Activated CD4-positive, alpha-beta T cell treated with anti-CD3 and anti-CD28 coated beads for 48 hours (primary cell): ENCODE data around the gene CMTM1.

Source experiments
- DNase-seq: peaks from one replicate; pipeline ENCODE4 v3.0.0-alpha.2; 2020

Gene CMTM1

GRCh38 chr16:66566051-66566901, at the start of gene CMTM1:
TSS of gene CMTM1 (plus strand) at chr16:66566439. CDS start at chr16:66566514, 75 bp downstream.
- DNase-seq: no peak

- DNase-seq: no peak
Measured at GRCh38 chr16:66516509-66516807, 49.8 kb upstream of the CMTM1 start.

DNA sequence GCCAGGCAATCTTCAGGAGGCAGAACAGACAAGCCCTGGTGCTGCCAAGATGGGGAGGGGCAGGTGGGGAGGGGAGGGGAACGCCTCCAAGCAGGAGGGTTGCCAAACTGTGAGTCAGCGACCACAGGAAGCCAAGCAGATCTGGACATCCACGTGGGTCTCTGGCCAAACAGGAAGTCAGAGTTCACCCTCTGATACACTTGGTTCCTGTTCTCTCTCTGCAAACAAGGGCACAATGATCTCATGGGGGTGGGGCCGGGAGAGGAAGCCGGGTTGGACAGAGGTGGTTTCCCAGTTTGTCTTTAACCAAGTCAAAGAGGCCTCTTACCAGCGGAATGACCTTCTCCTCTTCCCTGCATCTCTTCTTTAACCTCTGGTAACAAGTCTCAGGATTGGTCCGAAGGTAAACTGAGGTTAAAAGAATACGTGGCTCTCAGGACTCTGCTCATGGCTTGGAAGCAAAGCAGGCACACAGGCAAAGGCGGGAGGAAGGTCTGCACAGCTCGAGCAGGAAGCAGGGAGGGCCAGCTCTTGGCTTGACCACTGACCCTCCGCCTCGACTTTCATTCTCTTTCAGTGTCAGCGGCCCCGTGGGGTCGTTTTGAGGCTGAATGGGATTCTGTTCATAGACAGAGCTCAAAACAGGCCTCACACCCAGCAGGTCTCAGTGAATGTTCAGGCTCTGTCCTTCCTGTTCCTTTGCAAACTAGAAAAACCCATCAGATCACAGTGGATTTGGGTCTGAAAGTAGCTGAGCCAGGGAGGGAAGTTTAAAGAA, 49.2 kb upstream of the CMTM1 start:
- DNase-seq: peak; percentile 84

- no peak for DNase-seq
Measured at GRCh38 chr16:66517586-66518263, 48.5 kb upstream of the CMTM1 start.

- no peak for DNase-seq
Measured at GRCh38 chr16:66519482-66520373, 46.5 kb upstream of the CMTM1 start.

- DNase-seq: peak; percentile 22
Measured at GRCh38 chr16:66520406-66521170, 45.7 kb upstream of the CMTM1 start.

DNA sequence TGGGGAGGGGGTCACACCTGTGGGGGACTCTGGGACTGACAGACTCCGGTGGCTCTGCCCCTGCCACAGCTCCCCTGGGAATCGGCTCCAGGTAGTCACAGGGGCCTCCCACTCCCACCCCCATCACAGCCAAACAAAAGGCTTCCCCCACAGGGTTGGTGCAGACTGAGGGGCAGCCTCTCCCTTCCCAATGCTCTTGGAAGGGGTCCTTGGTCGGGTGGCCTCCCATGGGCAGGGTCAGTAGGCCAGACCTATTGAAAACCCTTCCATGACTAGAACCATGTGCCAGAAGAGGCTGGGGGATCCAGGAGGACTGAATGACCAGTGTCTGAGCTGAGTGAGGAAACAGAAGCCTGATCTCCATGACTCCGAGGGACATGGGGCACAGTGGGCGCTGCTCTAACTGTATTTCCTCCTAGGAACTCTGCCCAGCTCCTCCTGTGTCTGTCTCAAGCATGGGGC, 45.0 kb upstream of the CMTM1 start:
- no peak for DNase-seq

DNA sequence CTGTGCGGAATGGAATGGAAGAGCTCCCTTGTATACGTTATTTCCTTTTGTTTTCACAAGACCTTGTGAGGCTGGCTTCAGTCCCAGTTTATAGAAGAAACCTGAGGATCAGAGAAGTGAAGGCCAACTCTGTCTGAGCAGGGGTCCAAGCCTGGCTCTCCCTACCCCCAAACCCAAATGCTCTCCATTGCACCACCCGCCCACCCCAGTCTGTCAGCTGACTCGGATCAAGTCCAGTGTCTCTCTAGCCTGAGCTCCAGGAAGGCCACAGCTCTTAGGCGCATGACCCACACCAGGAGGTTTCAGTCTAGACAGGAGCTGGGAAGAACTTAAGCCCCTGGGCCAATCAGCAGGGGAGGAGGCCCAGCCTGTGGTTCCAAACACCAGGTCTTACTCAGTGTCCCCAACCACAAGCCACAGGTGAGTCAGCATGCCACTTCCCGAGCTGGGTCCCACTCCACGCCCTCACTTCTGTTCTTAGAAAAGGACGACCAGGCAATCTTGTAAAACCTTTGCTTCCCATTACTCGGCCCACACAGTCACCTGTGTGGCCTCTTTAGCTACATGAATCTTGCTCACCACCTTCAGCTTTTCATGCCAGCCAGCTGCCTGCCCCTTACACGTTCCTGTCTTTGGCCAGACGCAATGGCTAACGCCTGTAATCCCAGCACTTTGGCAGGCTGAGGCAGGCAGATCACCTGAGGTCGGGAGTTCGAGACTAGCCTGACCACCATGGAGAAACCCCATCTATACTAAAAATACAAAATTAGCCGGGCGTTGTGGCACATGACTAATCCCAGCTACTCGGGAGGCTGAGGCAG, 44.1 kb upstream of the CMTM1 start:
- peak; percentile 96 for DNase-seq

- no peak for DNase-seq
Measured at GRCh38 chr16:66522816-66523590, 43.2 kb upstream of the CMTM1 start.

- no peak for DNase-seq
Measured at GRCh38 chr16:66523861-66524354, 42.3 kb upstream of the CMTM1 start.

DNA sequence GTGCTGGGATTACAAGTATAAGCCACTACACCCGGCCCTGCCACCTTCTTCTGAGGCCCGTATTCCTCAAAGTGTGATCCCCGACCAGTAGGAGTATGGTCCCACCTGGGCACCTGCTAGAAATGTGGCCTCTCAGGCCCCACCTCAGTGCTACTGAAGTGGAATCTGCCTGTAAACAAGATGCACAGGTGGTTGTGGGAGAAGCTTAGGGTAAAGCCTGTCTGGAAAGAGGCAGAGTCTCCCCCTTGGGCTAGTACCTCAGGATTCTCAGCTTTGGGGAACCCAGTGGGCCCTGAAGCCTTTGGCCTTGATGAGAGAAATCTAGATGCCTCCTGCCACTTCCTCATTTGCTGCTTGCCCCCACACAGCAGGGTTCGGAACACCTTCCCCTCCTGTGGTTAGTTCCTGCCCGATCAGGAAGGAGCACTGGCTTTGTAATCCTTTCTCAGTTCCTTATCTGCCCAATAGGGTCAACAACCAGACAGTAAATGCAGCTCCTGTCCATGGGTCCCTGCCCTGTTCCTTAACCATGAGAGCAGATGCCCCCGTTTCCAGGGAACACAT, 41.6 kb upstream of the CMTM1 start:
- peak; percentile 34 for DNase-seq

DNA sequence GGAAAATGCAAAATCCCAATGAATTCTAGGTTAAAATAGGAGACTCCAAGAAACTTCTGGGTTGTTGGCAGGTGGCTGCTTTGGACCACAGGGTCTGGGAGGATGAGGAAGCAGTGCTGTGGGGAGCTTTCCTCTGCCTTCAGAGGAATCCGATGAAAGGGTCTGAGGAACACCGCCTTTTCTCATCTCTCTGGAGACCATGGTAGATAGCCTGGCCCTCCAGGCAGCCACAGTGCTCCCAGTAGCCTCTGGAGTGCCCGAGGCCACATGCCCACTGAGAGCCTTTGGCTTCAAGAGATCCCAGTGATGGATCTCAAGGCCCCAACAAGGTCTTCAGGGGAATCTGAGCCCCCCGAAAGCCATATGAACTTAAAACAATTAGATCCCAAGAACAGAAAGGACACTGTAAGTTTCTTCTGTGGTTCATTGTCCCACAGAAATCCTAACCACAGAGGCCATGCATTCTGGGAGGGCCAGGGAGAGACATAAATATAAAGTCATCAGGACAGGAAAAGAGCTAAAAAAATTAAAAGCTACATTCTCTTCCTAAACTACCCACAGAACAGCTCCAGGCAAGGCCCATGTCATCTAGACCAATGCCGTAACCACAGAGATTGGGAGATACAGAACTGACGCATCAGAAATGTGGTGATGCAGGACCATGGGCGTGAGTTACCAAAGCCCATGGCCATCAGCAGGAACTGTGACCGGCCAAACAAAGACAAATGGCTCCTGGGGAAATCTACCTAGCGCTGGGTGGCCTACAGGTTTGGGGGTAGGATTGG, 40.7 kb upstream of the CMTM1 start:
- DNase-seq: no peak

- DNase-seq: no peak
Measured at GRCh38 chr16:66528294-66528693, 37.9 kb upstream of the CMTM1 start.

DNA sequence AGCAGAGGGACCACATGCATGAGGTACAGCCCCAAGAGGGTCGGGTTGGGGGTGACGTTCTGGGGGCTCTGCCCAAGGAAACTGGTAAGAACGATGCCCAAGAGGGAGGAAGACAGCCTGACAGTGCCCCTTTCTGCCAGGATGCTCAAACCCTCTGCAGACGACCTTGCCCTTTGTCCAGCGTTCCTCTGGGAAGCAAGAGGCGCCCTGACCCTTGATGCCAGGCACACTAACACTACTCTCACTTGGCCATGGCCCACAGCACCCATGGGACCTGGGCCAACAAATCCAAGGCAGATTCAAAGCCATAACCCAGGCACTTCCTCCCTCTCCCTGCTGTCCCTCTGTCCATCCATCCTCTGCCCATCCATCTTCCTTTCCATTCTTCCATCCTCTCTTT, 36.8 kb upstream of the CMTM1 start:
- DNase-seq: no peak

GRCh38 chr16:66534376-66534799, 31.9 kb upstream of the CMTM1 start:
- DNase-seq: no peak

DNA sequence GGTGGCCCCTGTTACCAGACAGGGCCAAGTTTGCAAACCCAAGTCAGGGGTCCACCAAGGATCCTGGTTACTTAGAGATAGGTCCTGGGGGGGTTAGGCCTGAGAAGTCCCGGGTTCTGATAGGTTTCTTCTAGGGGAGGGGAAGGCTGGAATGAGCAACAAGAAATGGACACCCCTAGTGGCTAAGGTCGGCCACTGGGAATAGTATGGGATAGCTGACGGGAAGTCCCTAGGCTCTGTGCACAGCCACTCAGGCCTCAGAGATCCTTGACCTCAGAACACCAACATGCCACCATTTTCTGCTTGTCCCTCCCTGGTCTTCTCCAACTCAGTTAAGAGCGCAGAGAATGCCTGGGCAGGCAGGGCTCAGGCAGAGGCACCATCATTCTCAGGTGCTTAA, 29.7 kb upstream of the CMTM1 start:
- DNase-seq: no peak

- DNase-seq: no peak
Measured at GRCh38 chr16:66537236-66537635, 29.0 kb upstream of the CMTM1 start.

DNA sequence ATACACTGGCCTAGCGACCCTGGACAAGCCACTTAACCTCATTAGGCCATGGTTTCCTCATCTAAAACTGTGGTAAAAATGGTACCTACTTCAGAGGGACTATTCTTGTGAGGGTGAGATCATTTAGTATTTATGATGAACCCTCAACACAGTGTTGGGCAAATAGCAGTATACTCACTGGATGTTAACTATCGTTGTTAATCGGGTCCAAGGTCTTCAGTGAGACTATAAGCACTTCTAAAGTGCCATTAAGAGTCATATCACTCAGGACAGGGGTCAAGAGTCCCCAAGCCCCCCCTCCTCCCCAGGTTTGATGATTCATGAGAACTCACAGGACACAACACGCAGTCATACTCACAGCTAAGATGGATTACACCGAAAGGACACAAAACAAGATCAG, 27.3 kb upstream of the CMTM1 start:
- DNase-seq: no peak
